Activated B cell treated with CpG ODN at 0.5 μM for 24 hours (primary cell): ENCODE results near the gene CLNS1A. TPM values are rescaled to one million over a fixed set of nuclear protein-coding genes. Genes with fewer than 3 reads are reported as not detected.
"Not testable (repeated sequence)": the region's sequence is repeated elsewhere in the genome, so short reads cannot be mapped to it uniquely, and the experiment has no call there.

Source experiments
- ATAC-seq: fragments of 200-7000 bp; cut with Tn5 transposase; one replicate; pipeline ENCODE4 v1.10.0; 2021; ENCODE audit warnings: low read depth, mild to moderate bottlenecking, moderate library complexity
- CTCF ChIA-PET: fragments of 350-600 bp; sonication (Branson Sonifier 250); formaldehyde crosslinking; loops from one replicate; lab custom pipeline; 2021; ENCODE audit warnings: antibody characterized with exemption; lab: Charles Lee
- POLR2A ChIA-PET: fragments of 350-600 bp; sonication (Branson Sonifier 250); formaldehyde crosslinking; loops from one replicate; lab custom pipeline; 2021; ENCODE audit warnings: antibody characterized with exemption; lab: Charles Lee
- DNase-seq: peaks from one replicate; pipeline ENCODE4 v3.0.0; 2022
- H3K27ac Mint-ChIP-seq: one replicate; pipeline ENCODE4 v1.8.0; 2020; ENCODE audit warnings: mixed read lengths
- H3K27me3 Mint-ChIP-seq: one replicate; pipeline ENCODE4 v1.8.0; 2021; ENCODE audit warnings: mixed read lengths
- H3K36me3 Mint-ChIP-seq: one replicate; pipeline ENCODE4 v1.8.0; 2021; ENCODE audit warnings: low read depth, mixed read lengths
- H3K4me1 Mint-ChIP-seq: one replicate; pipeline ENCODE4 v1.8.0; 2021; ENCODE audit warnings: mixed read lengths
- H3K4me3 Mint-ChIP-seq: one replicate; pipeline ENCODE4 v1.8.0; 2020; ENCODE audit warnings: mild to moderate bottlenecking, mixed read lengths
- H3K9me3 Mint-ChIP-seq: one replicate; pipeline ENCODE4 v1.8.0; 2020; ENCODE audit warnings: mixed read lengths
- intact Hi-C: fragments of 100-400 bp; cut with micrococcal nuclease; formaldehyde crosslinking; loops from one replicate; pipeline ENCODE4 v1.15.1; 2024
- total RNA-seq: library from RNA; stranded (reverse); gene quantifications from 2 replicates; pipeline ENCODE4 v1.2.3, GENCODE V29; 2022
- TF ChIP-seq, protein P1 (sequence below): fragments of 200-600 bp; IDR thresholded peaks from one replicate; pipeline ENCODE4 v1.8.0; 2022; ENCODE audit warnings: antibody characterized with exemption, mild to moderate bottlenecking

Gene CLNS1A
- total RNA-seq, 1 donor from 2014 or later, result 112 TPM

DNA sequence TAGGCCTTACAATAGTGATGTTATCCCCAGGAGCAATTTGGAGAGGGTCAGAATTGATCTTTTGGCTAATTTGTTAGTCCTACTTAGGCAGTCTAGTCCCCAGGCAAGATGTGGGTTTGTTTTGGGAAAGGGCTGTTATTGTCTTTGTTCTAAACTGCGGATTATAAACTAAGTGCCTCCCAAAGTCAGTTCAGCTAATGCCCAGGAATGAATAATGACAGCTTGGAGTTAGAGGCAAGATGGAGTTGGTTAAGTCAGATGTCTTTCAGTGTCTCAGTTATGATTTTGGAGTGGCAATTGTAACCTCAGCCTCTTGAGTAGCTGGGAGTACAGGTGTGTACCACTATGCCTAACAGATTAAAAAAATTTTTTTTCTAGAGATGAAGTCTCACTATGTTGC lies 7.3 kb upstream of the CLNS1A start:
- intact Hi-C loops, result no loop called here
- Mint-ChIP-seq H3K27ac (no peak overlapping the region), H3K36me3 (no peaks in the 10 kb centered on the region), H3K27me3 (peaks cover 4% of the 10 kb centered on the region), H3K4me3 (no peak overlapping the region), H3K9me3 (no peaks in the 10 kb centered on the region), H3K4me1 (no peaks in the 10 kb centered on the region)
- ATAC-seq (no peak), DNase-seq (no peak)
- TF ChIP-seq, protein P1, sequence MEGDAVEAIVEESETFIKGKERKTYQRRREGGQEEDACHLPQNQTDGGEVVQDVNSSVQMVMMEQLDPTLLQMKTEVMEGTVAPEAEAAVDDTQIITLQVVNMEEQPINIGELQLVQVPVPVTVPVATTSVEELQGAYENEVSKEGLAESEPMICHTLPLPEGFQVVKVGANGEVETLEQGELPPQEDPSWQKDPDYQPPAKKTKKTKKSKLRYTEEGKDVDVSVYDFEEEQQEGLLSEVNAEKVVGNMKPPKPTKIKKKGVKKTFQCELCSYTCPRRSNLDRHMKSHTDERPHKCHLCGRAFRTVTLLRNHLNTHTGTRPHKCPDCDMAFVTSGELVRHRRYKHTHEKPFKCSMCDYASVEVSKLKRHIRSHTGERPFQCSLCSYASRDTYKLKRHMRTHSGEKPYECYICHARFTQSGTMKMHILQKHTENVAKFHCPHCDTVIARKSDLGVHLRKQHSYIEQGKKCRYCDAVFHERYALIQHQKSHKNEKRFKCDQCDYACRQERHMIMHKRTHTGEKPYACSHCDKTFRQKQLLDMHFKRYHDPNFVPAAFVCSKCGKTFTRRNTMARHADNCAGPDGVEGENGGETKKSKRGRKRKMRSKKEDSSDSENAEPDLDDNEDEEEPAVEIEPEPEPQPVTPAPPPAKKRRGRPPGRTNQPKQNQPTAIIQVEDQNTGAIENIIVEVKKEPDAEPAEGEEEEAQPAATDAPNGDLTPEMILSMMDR, result no peak
- ChIA-PET POLR2A (no interaction called here), CTCF (no interaction called here)

DNA sequence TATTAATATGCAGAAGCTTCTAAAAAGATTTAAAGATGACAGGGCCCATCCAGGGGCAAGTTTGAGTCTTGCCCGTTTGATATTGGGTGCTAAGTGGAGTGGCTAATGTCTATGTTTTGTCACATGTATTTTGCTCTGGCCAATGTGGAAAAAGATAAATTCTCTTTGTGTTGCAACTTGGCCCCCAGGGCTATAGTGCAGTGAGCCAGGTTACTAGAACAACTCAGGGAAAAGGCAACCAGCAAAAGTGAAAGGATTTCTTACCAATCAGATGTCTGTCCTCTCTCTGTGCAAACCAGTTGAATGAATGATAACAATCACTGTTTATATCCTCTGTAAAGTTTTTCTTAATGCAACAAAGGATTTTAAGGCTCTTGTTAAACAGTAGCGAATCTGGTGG lies 4.6 kb upstream of the CLNS1A start:
- DNase-seq, result no peak
- Mint-ChIP-seq H3K27ac (no peak overlapping the region), H3K27me3 (peaks cover 4% of the 10 kb centered on the region), H3K9me3 (no peaks in the 10 kb centered on the region), H3K4me3 (no peak overlapping the region), H3K4me1 (peaks cover 11% of the 10 kb centered on the region), H3K36me3 (peaks cover 6% of the 10 kb centered on the region)
- ChIA-PET CTCF (no interaction called here), POLR2A (no interaction called here)
- intact Hi-C loops, result no loop called here
- TF ChIP-seq, protein P1, result no peak
- ATAC-seq, result no peak

DNA sequence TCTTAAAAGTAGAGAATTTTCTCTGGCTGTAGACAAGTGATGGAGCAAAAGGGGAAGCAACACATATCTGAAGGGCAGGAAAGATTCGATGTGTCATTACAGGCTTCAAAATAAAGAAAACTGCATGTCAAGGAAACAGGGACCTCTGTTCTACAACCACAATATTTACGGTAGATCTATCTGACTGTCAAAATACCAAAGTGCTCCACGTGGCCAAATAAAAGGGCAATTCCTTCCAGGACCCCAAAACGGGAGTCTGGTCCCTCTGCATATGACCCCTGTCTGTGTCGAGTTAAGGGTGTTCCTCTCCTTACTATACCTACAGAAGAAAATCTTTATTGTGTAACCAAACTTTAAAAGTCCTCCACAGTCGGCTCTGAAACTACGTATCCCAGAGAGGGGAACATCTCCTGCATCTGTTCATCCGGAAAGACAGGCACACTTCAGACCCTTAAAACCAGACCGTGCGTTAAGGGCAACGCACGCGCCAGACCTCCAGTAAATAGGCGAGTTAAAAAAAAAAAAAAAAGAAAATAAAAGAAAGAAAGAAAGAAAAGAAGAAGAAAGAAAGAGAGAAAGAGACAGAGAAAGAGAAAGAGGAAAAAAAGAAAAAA lies 756 bp downstream of the CLNS1A start:
- ChIA-PET POLR2A (interaction anchor here (1.0 kb wide), 3 partner anchors 7 to 25 kb away, joined by 3 read pairs; no protein-coding TSS in a partner anchor), CTCF (no interaction called here)
- peak overlapping the region; percentile 96 for H3K4me3 Mint-ChIP-seq
- ATAC-seq, result no peak
- TF ChIP-seq, protein P1, result no peak
- no peaks in the 10 kb centered on the region for H3K9me3 Mint-ChIP-seq
- no peak for DNase-seq
- peaks cover 44% of the 10 kb centered on the region for H3K4me1 Mint-ChIP-seq
- intact Hi-C loops, result loop anchor here (1.0 to 10.0 kb wide), 8 partner anchors 24 to 1192 kb away; partner anchors contain the start of genes EMSY, INTS4, KCTD21 and NARS2
- peaks cover 23% of the 10 kb centered on the region for H3K36me3 Mint-ChIP-seq
- peak overlapping the region; percentile 94 for H3K27ac Mint-ChIP-seq
- no peaks in the 10 kb centered on the region for H3K27me3 Mint-ChIP-seq

DNA sequence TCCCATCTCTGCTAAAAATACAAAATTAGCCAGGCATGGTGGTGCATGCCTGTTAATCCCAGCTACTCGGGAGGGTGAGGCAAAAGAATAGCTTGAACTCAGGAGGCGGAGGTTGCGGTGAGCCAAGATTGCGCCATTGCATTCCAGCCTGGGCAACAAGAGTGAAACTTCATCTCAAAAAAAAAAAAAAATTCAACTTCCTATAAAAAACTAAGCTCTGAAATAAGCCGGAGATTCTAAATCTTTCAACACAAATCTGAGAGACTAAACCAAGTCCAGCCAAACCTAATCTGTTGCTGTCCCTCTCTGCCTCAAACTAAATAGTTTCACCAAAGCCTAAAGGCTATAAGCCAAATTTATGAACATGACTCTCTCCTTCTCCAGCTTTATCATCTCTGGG lies 3.7 kb downstream of the CLNS1A start:
- ATAC-seq, DNase-seq, H3K27me3 Mint-ChIP-seq, H3K9me3 Mint-ChIP-seq, H3K27ac Mint-ChIP-seq, H3K4me3 Mint-ChIP-seq, CTCF ChIA-PET: not testable (repeated sequence)
- H3K4me1 Mint-ChIP-seq, result peaks cover 57% of the 10 kb centered on the region
- peaks cover 32% of the 10 kb centered on the region for H3K36me3 Mint-ChIP-seq
- POLR2A ChIA-PET, result interaction anchor here (0.7 kb wide), 1 partner anchor 84 kb away, joined by 5 read pairs; no protein-coding TSS in a partner anchor
- intact Hi-C loops, result loop anchor here (10.0 kb wide), 2 partner anchors 941 to 1189 kb away; partner anchors contain the start of genes EMSY and NARS2

DNA sequence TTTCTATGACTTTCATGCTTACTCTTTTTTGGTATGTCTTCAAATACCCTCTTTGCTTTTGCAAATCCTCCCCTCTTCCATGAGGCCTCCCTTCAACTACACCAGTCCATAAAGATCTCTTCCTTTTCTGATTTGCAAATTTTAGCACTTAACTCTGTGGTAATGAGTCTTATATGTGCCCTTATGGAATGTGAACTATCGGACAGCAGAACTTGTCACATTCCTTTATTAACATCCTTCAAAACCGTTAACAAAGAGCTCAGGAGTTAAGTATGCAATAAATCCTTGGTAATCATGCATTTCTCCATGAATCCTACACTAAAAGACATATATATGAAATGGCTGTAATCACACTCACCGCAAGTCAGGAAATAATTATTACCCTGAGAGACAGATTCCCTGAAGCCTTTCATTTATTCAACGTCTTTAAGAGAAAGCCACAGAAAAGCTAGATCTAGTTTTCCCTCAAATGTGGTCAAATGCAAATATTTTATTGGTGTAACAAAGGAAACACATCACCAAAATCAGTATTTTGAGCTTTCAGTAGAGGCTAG lies 7.4 kb downstream of the CLNS1A start:
- peaks cover 42% of the 10 kb centered on the region for H3K36me3 Mint-ChIP-seq
- DNase-seq, result no peak
- H3K27ac Mint-ChIP-seq, result no peak overlapping the region
- intact Hi-C loops, result loop anchor here (10.0 kb wide), 2 partner anchors 945 to 1185 kb away; partner anchors contain the start of genes EMSY and NARS2
- TF ChIP-seq, protein P1, result no peak
- H3K9me3 Mint-ChIP-seq, result no peaks in the 10 kb centered on the region
- peaks cover 31% of the 10 kb centered on the region for H3K4me1 Mint-ChIP-seq
- H3K4me3 Mint-ChIP-seq, result no peak overlapping the region
- H3K27me3 Mint-ChIP-seq, result no peaks in the 10 kb centered on the region
- POLR2A ChIA-PET, result interaction anchor here (0.7 to 1.2 kb wide), 2 partner anchors 7 to 788 kb away, joined by 3 read pairs; partner anchors contain the start of genes CLNS1A and GAB2
- no peak for ATAC-seq
- CTCF ChIA-PET, result no interaction called here
